Measurements from ENCODE around the gene CAMK2D.
A peak's percentile ranks its signal among the peaks of the same experiment; 100 is the strongest.

- TF ChIP-seq CTCF (conservative IDR thresholded peaks at IDR 0.05 in 1 of 2, IDR thresholded peaks at IDR 0.05 in 1 of 2; ENCODE audit: low read depth in 1 of 2, low read length in 2 of 2) (peak; percentile 98 to 99), EZH2 (IDR thresholded peaks at IDR 0.05; ENCODE audit: low read length, missing control alignments) (no peak)
Observed at GRCh38 chr4:113547487-113548042, 214.0 kb downstream of the CAMK2D start.

All from fibroblast of lung (primary cell).